GM23248 (cell line): ENCODE results near the gene PTDSS2. TPM values are rescaled to one million over a fixed set of nuclear protein-coding genes. Genes with fewer than 3 reads are reported as not detected.

ENCODE experiments used
- DNase-seq: peaks from one replicate; pipeline ENCODE4 v3.0.0-alpha.2; 2015
- H2AFZ ChIP-seq: fragments of 200-600 bp; sonication (generic); 2 replicates; pipeline ENCODE4 v1.6.1; 2016; ENCODE audit warnings: antibody characterized with exemption
- H3F3A ChIP-seq: fragments of 200-600 bp; sonication (generic); 2 replicates; pipeline ENCODE4 v1.6.1; 2016; ENCODE audit warnings: mild to moderate bottlenecking, antibody characterized with exemption, mixed run types; ENCODE audit not compliant: insufficient read depth
- H3K27ac ChIP-seq: fragments of 200-600 bp; sonication (generic); 2 replicates; pipeline ENCODE4 v1.5.1; 2016; ENCODE audit warnings: mild to moderate bottlenecking
- H3K27me3 ChIP-seq: fragments of 200-600 bp; sonication (generic); replicated peaks from 2 replicates; pipeline ENCODE4 v1.6.1; 2016; ENCODE audit warnings: mild to moderate bottlenecking; ENCODE audit not compliant: insufficient read depth
- H3K36me3 ChIP-seq: fragments of 200-600 bp; sonication (generic); 2 replicates; pipeline ENCODE4 v1.6.1; 2016; ENCODE audit warnings: low read depth, mild to moderate bottlenecking
- H3K4me1 ChIP-seq: fragments of 200-600 bp; sonication (generic); 2 replicates; pipeline ENCODE4 v1.6.1; 2016; ENCODE audit warnings: mild to moderate bottlenecking; ENCODE audit not compliant: insufficient read depth
- H3K4me2 ChIP-seq: fragments of 200-600 bp; sonication (generic); one replicate; pipeline ENCODE4 v1.6.1; 2016; ENCODE audit warnings: mild to moderate bottlenecking; ENCODE audit not compliant: unreplicated experiment
- H3K4me3 ChIP-seq: fragments of 200-600 bp; sonication (generic); 2 replicates; pipeline ENCODE4 v1.5.1; 2016; ENCODE audit warnings: mild to moderate bottlenecking
- H3K79me2 ChIP-seq: fragments of 200-600 bp; sonication (generic); 2 replicates; pipeline ENCODE4 v1.6.1; 2016; ENCODE audit warnings: mild to moderate bottlenecking; ENCODE audit not compliant: insufficient read depth
- H3K9ac ChIP-seq: fragments of 200-600 bp; sonication (generic); 2 replicates; pipeline ENCODE4 v1.6.1; 2016; ENCODE audit warnings: mild to moderate bottlenecking
- H3K9me2 ChIP-seq: fragments of 200-600 bp; sonication (generic); 2 replicates; pipeline ENCODE4 v1.6.1; 2016; ENCODE audit warnings: mixed run types, mild to moderate bottlenecking, moderate library complexity; ENCODE audit not compliant: insufficient read depth
- H3K9me3 ChIP-seq: fragments of 200-600 bp; sonication (generic); one replicate; pipeline ENCODE4 v1.6.1; 2017; ENCODE audit warnings: low read depth
- H4K20me1 ChIP-seq: fragments of 200-600 bp; sonication (generic); 2 replicates; pipeline ENCODE4 v1.6.0; 2016; ENCODE audit not compliant: insufficient read depth
- EZH2 ChIP-seq: fragments of 200-600 bp; sonication (generic); IDR thresholded peaks from 2 replicates; pipeline ENCODE4 v1.6.1; 2018; ENCODE audit warnings: antibody characterized with exemption, mild to moderate bottlenecking; ENCODE audit not compliant: insufficient read depth, poor library complexity, severe bottlenecking
- EZH2phosphoT487 ChIP-seq: fragments of 200-600 bp; sonication (generic); IDR thresholded peaks from 2 replicates; pipeline ENCODE4 v1.6.1; 2018; ENCODE audit warnings: antibody characterized with exemption, moderate library complexity, mild to moderate bottlenecking, low read depth; ENCODE audit not compliant: insufficient read depth
- WGBS, 2 experiments: methylation state at CpG; one replicate each; pipeline ENCODE4 v1.1.6; 2015 to 2017; ENCODE audit warnings: low lambda C conversion rate in 2 of 2, low coverage in 1 of 2; ENCODE audit errors: missing lambda C conversion rate in 2 of 2; 5-methylcytosine and 5-hydroxymethylcytosine counted together
- in situ Hi-C: fragments of 300-500 bp; cut with MboI; formaldehyde crosslinking; loops from 2 replicates; pipeline ENCODE4 v1.15.0; 2020
- polyA plus RNA-seq: library from polyadenylated mRNA; unstranded; fragments of >200 nt; fragmentation: Nextera tagmentation; extraction: Ambion mirVana; gene quantifications from 2 replicates; pipeline ENCODE4 v1.2.1, GENCODE V29; 2016
- total RNA-seq: library from RNA; depleted of rRNA; stranded (reverse); fragments of >200 nt; shearing (Covaris generic); gene quantifications from 2 replicates; pipeline ENCODE4 v1.2.3, GENCODE V29; 2014

PTDSS2 gene
- total and polyA plus RNA-seq, 2 experiments from 2014 or later: 22.2 to 44.1 TPM

DNA sequence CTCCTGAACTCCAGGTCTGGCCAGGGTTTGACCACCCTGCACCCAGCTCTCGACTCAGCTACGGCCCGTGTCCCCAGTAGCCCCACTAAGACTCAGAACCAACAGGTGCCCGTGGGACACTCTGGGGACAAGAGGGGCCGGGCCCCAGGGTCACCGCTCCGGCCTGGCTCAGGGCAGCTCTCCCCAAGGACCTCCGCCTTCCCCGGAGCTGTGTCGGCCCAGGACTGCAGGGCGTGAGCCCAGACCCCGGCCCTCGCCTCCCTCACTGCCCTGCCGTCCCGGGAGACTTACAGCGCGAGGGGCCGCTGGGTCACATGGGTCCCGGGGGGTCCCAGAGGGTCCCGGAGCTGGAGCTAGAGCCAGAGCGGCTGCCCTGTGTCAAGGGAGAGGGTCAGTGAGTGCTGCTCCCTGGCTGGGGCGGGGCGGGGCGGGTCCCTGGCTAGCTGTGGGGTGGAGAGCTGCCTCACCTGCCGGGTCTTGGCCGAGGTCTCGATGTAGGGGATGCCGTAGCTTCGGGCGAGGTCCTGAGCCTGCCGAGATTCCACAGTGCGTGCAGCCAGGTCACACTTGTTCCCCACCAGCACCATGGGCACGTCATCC is 83.0 kb downstream of the PTDSS2 start:
- H3K9me2 ChIP-seq: no peaks in the 10 kb centered on the region
- WGBS, 2 experiments: 94 to 95% methylated on average over 26 to 33 of the region's 33 CpGs
- TF ChIP-seq EZH2phosphoT487 (no peak), EZH2 (no peak)
- H3K79me2 ChIP-seq: peaks cover 17% of the 10 kb centered on the region
- H3K4me3 ChIP-seq: no peak overlapping the region
- H4K20me1 ChIP-seq: no peaks in the 10 kb centered on the region
- DNase-seq: no peak
- no peak overlapping the region for H3K27ac ChIP-seq
- H3K4me2 ChIP-seq: no peak overlapping the region
- in situ Hi-C loops: no loop called here
- H2AFZ ChIP-seq: no peak overlapping the region
- no peaks in the 10 kb centered on the region for H3K27me3 ChIP-seq
- no peak overlapping the region for H3K9ac ChIP-seq
- H3K9me3 ChIP-seq: no peaks in the 10 kb centered on the region
- H3F3A ChIP-seq: 0 out of 2 replicates have a peak, but pooled peaks cover 4% of the 10 kb centered on the region
- H3K4me1 ChIP-seq: no peaks in the 10 kb centered on the region
- no peaks in the 10 kb centered on the region for H3K36me3 ChIP-seq

DNA sequence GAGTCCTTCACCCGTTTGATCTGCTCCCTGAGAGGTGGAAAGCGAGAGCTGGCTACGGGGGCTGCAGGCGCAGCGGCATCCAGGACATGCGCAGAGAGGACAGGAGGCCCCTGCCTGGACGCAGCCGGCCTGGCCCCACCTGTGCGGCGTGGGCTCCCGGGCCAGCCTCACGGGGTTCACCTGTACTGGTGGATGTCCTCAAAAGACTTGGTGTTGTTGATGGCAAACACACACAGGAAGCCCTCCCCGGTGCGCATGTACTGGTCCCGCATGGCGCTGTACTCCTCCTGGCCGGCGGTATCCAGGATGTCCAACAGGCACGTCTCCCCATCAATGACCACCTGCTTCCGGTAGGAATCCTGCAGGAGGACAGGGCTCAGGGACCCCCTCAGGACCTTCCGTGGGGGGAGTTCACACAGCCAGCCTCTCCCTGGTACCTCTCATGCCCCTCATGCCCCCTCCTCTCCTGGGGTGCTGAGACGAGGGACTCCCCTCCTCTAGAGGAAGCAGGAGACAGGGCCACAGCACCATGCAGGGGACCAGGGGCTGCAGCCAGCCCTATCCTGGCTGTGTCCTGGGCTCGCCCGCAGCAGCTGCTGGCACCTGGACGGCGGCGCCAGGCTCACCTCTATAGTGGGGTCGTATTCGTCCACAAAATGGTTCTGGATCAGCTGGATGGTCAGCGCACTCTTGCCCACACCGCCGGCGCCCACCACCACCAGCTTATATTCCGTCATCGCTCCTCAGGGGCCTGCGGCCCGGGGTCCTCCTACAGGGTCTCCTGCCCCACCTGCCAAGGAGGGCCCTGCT is 83.7 kb downstream of the PTDSS2 start:
- Histone ChIP-seq H3K4me3 (peak overlapping the region; percentile 99), H3K9me3 (no peaks in the 10 kb centered on the region), H3K4me1 (no peaks in the 10 kb centered on the region), H3K9me2 (no peaks in the 10 kb centered on the region), H3K27ac (no peak overlapping the region), H3K36me3 (no peaks in the 10 kb centered on the region), H3K4me2 (peak overlapping the region; percentile 96), H2AFZ (no peak overlapping the region), H4K20me1 (no peaks in the 10 kb centered on the region), H3F3A (0 out of 2 replicates have a peak, but pooled peaks cover 5% of the 10 kb centered on the region), H3K79me2 (peaks cover 17% of the 10 kb centered on the region), H3K9ac (peak overlapping the region; percentile 87), H3K27me3 (no peaks in the 10 kb centered on the region)
- in situ Hi-C loops: no loop called here
- TF ChIP-seq EZH2 (no peak), EZH2phosphoT487 (no peak)
- DNase-seq: no peak
- 90 to 91% methylated on average over 35 to 37 of the region's 37 CpGs for WGBS, 2 experiments

DNA sequence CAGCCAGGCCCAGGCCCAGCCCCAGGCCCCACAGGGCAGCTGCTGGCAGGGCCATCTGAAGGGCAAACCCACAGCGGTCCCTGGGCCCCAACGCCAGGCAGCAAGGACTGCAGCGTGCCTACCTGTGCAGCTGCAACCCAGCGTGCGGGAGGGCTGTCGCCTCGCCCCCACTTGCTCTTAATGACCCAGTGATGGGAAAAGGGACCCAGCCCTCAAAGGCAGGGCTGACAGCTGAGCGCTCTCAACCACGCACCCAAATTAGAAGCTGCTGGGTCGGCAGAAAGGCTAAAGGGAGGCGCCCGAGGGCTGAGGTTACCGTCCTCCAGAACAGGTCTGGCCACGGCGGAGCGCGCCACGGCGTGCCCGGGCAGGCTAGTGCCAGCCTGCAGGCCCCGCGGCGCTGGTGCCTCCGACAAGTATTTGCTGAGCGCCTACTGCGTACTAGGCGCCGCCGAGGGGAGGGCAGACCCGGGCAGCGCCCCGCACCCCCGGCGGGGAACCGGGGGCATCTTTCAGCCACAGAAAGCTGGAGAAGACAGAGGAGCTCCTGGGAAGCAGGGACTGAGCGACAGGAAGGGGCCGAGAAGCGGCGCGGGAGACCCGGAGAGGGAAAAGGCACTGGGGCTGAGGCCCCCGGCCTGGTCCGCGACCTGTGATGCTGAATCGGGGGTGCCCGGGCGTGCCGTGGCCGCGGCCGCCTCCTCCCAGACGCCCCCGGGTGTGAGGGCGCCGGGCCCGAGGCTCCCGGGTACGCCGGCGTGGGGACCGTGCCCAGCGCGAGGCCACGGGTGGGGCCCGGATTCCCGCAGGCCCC is 84.5 kb downstream of the PTDSS2 start:
- Histone ChIP-seq H4K20me1 (no peaks in the 10 kb centered on the region), H3K27me3 (no peaks in the 10 kb centered on the region), H3K27ac (peak overlapping the region; percentile 12; the same call in 1 of the 2 replicates), H2AFZ (peak overlapping the region; percentile 65; the same call in 1 of the 2 replicates), H3K4me1 (no peaks in the 10 kb centered on the region), H3F3A (0 out of 2 replicates have a peak, but pooled peaks cover 5% of the 10 kb centered on the region), H3K4me2 (peak overlapping the region; percentile 96), H3K36me3 (no peaks in the 10 kb centered on the region), H3K4me3 (peak overlapping the region; percentile 99), H3K9me3 (no peaks in the 10 kb centered on the region), H3K9ac (peak overlapping the region; percentile 87), H3K79me2 (peaks cover 17% of the 10 kb centered on the region), H3K9me2 (no peaks in the 10 kb centered on the region)
- in situ Hi-C loops: no loop called here
- TF ChIP-seq EZH2phosphoT487 (no peak), EZH2 (no peak)
- WGBS, 2 experiments: 4 to 8% methylated on average over 48 to 66 of the region's 66 CpGs
- peak; percentile 66 for DNase-seq

DNA sequence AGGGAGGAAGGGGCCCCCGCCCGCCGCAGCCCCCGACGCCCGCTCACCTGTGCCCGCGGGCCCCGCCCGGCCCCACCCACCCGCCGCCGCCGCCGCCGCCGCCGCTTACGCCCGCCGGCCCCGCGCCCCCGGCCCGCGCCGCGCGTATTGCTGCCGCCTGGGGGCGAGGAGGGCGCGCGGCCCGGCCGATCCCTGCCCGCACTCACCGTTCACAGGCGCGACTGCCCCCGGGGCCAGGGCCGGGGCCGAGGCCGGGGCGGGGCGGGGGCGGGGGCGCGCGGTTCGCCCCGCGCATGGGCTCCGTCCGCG is 85.1 kb downstream of the PTDSS2 start:
- no peak for TF ChIP-seq EZH2phosphoT487
- WGBS, 2 experiments: 1% methylated on average over 30 of the region's 56 CpGs; no CpG with 5 or more reads in 1 of the 2 experiments
- H3K79me2 ChIP-seq: peaks cover 17% of the 10 kb centered on the region
- no peaks in the 10 kb centered on the region for H3K27me3 ChIP-seq
- H3K27ac ChIP-seq: no peak overlapping the region
- no peaks in the 10 kb centered on the region for H3K4me1 ChIP-seq
- no peak for DNase-seq
- no peak overlapping the region for H2AFZ ChIP-seq
- no peaks in the 10 kb centered on the region for H3K9me2 ChIP-seq
- H3K9ac ChIP-seq: peak overlapping the region; percentile 87
- in situ Hi-C loops: no loop called here
- H3F3A ChIP-seq: 0 out of 2 replicates have a peak, but pooled peaks cover 5% of the 10 kb centered on the region
- no peaks in the 10 kb centered on the region for H3K36me3 ChIP-seq
- peak overlapping the region; percentile 96 for H3K4me2 ChIP-seq
- H4K20me1 ChIP-seq: no peaks in the 10 kb centered on the region
- peak overlapping the region; percentile 99 for H3K4me3 ChIP-seq
- no peaks in the 10 kb centered on the region for H3K9me3 ChIP-seq
